ENCODE measurements around the gene ATRX.

- TF ChIP-seq CTCF (IDR thresholded peaks at IDR 0.05): no peak
- no peak for TF ChIP-seq REST (IDR thresholded peaks at IDR 0.05; ENCODE audit: insufficient read depth in 1 of 2, low read depth in 2 of 2, low read length in 1 of 2)
- no peak for TF ChIP-seq POLR2AphosphoS5 (IDR thresholded peaks at IDR 0.05; ENCODE audit: low read depth, low read length)
- TF ChIP-seq TCF7L2 (IDR thresholded peaks at IDR 0.05; ENCODE audit: low read depth, low read length): no peak
Observed at GRCh38 chrX:77788050-77788449, 2.0 kb upstream of the ATRX start.

Measured in Panc1 (cell line).